ENCODE measurements around the gene TUBA3E.
"Not testable (repeated sequence)": the region's sequence is repeated elsewhere in the genome, so short reads cannot be mapped to it uniquely, and the experiment has no call there.

The TUBA3E gene

DNA sequence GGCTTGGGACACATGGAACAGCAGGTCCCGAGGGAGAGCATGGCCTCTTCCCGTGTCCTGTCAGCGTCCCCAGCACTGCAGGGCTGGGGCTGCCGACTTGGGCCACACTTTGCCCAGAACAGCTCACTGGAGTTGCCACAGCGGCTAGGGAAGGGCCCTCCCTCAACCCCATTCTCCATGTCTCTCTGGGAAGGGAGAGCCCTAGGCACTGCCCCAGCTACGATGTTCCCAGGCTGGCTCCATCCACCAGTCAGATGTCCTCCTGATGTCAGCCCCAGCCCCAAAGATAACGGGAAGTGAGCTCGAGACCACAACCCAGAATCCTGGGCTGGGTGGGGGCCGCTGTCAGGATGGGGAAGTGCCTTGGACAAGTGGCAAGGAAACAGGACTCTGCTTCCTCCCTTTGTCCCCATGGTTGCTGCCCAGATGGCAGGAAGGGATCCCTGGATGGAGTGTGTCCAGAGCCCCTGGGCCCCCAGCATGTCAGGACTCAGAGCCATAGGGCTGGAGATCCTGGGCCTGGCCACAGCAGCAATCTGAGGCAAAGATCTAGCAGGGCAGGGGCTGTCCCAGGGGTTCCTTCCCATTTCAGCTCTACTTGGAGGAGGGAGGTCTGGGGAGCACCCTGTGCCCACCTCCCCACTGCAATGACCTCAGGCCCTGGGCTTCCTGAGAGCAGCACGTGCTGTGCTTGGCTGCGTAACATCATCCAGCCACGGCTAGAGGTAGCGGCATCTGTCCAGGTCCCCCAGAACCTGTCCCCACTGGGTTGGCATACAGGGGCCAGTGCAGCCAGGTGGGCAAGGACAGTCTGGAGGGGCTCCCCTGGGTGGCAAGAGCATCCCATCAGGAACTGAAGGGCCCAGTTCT, 55.6 kb downstream of the TUBA3E start:
- not testable (repeated sequence) for DNase-seq
